ENCODE data around the gene RANBP17.
"Not testable (repeated sequence)": the region's sequence is repeated elsewhere in the genome, so short reads cannot be mapped to it uniquely, and the experiment has no call there.

Gene RANBP17

GRCh38 chr5:170870390-170870789 is 8.6 kb downstream of the RANBP17 start:
- DNase-seq, result not testable (repeated sequence)

- DNase-seq, result no peak
Observed at GRCh38 chr5:170874017-170874416, 12.2 kb downstream of the RANBP17 start.

- no peak for DNase-seq
Observed at GRCh38 chr5:170875811-170876210, 14.0 kb downstream of the RANBP17 start.

- DNase-seq, result no peak
Observed at GRCh38 chr5:170880084-170880483, 18.3 kb downstream of the RANBP17 start.

- DNase-seq, result no peak
Observed at GRCh38 chr5:170882345-170882744, 20.5 kb downstream of the RANBP17 start.

GRCh38 chr5:170885256-170885655 is 23.4 kb downstream of the RANBP17 start:
- DNase-seq, result no peak

GRCh38 chr5:170885809-170886208 is 24.0 kb downstream of the RANBP17 start:
- DNase-seq, result no peak

GRCh38 chr5:170886210-170886894 is 24.5 kb downstream of the RANBP17 start:
- no peak for DNase-seq

- DNase-seq, result no peak
Observed at GRCh38 chr5:170892196-170892595, 30.4 kb downstream of the RANBP17 start.

- no peak for DNase-seq
Observed at GRCh38 chr5:170894665-170895064, 32.8 kb downstream of the RANBP17 start.

- no peak for DNase-seq
Observed at GRCh38 chr5:170896779-170897178, 35.0 kb downstream of the RANBP17 start.

GRCh38 chr5:170903075-170903474 is 41.3 kb downstream of the RANBP17 start:
- no peak for DNase-seq

GRCh38 chr5:170907758-170908157 is 45.9 kb downstream of the RANBP17 start:
- DNase-seq, result no peak

GRCh38 chr5:170913573-170913972 is 51.8 kb downstream of the RANBP17 start:
- no peak for DNase-seq

- DNase-seq, result no peak
Observed at GRCh38 chr5:170917113-170917512, 55.3 kb downstream of the RANBP17 start.

GRCh38 chr5:170920196-170920595 is 58.4 kb downstream of the RANBP17 start:
- no peak for DNase-seq

GRCh38 chr5:170922331-170922730 is 60.5 kb downstream of the RANBP17 start:
- not testable (repeated sequence) for DNase-seq

GRCh38 chr5:170923910-170924620 is 62.2 kb downstream of the RANBP17 start:
- no peak for DNase-seq

GRCh38 chr5:170935534-170936218 is 73.9 kb downstream of the RANBP17 start:
- DNase-seq, result not testable (repeated sequence)

- DNase-seq, result no peak
Observed at GRCh38 chr5:170937072-170937471, 75.3 kb downstream of the RANBP17 start.

GRCh38 chr5:170937914-170938313 is 76.1 kb downstream of the RANBP17 start:
- DNase-seq, result no peak

- no peak for DNase-seq
Observed at GRCh38 chr5:170939178-170939577, 77.4 kb downstream of the RANBP17 start.

GRCh38 chr5:170941788-170942187 is 80.0 kb downstream of the RANBP17 start:
- DNase-seq, result no peak

GRCh38 chr5:170945275-170945674 is 83.5 kb downstream of the RANBP17 start:
- no peak for DNase-seq

Measured in cortex of kidney (tissue), 1 donor.